NCI-H82 treated with DMSO at 0.1 percent for 48 hours (cell line): ENCODE data around the gene MAPK1IP1L.
"Not testable (repeated sequence)": the region's sequence is repeated elsewhere in the genome, so short reads cannot be mapped to it uniquely, and the experiment has no call there.

Experiments
- DNase-seq: peaks from one replicate; lab custom pipeline; 2025; ENCODE audit not compliant: unreplicated experiment; lab: John Stamatoyannopoulos, UW

MAPK1IP1L gene

GRCh38 chr14:55053500-55053899 lies 2.1 kb downstream of the MAPK1IP1L start:
- no peak for DNase-seq

GRCh38 chr14:55054098-55054497 lies 2.7 kb downstream of the MAPK1IP1L start:
- DNase-seq = no peak

- DNase-seq = no peak
Measured at GRCh38 chr14:55057919-55058318, 6.5 kb downstream of the MAPK1IP1L start.

GRCh38 chr14:55059333-55059732 lies 7.9 kb downstream of the MAPK1IP1L start:
- DNase-seq = no peak

- no peak for DNase-seq
Measured at GRCh38 chr14:55062517-55063351, 11.3 kb downstream of the MAPK1IP1L start.

- not testable (repeated sequence) for DNase-seq
Measured at GRCh38 chr14:55064896-55065295, 13.4 kb downstream of the MAPK1IP1L start.

- no peak for DNase-seq
Measured at GRCh38 chr14:55065411-55065810, 14.0 kb downstream of the MAPK1IP1L start.

- no peak for DNase-seq
Measured at GRCh38 chr14:55066223-55066622, 14.8 kb downstream of the MAPK1IP1L start.

- DNase-seq = no peak
Measured at GRCh38 chr14:55070981-55071411, 19.5 kb downstream of the MAPK1IP1L start.

GRCh38 chr14:55071870-55072640 lies 20.6 kb downstream of the MAPK1IP1L start:
- no peak for DNase-seq

- DNase-seq = no peak
Measured at GRCh38 chr14:55073856-55074255, 22.4 kb downstream of the MAPK1IP1L start.

GRCh38 chr14:55074662-55075061 lies 23.2 kb downstream of the MAPK1IP1L start:
- no peak for DNase-seq

- no peak for DNase-seq
Measured at GRCh38 chr14:55075628-55076175, 24.3 kb downstream of the MAPK1IP1L start.

- DNase-seq = peak; percentile 5
Measured at GRCh38 chr14:55077170-55078151, 26.0 kb downstream of the MAPK1IP1L start.

GRCh38 chr14:55079961-55080360 lies 28.5 kb downstream of the MAPK1IP1L start:
- DNase-seq = not testable (repeated sequence)

- no peak for DNase-seq
Measured at GRCh38 chr14:55084401-55085059, 33.1 kb downstream of the MAPK1IP1L start.

GRCh38 chr14:55085060-55085660 lies 33.7 kb downstream of the MAPK1IP1L start:
- no peak for DNase-seq

GRCh38 chr14:55086938-55087337 lies 35.5 kb downstream of the MAPK1IP1L start:
- no peak for DNase-seq

- DNase-seq = no peak
Measured at GRCh38 chr14:55088356-55088755, 36.9 kb downstream of the MAPK1IP1L start.

GRCh38 chr14:55092341-55092740 lies 40.9 kb downstream of the MAPK1IP1L start:
- DNase-seq = no peak
